ENCODE measurements around the gene PFKP.
"Not testable (repeated sequence)": the region's sequence is repeated elsewhere in the genome, so short reads cannot be mapped to it uniquely, and the experiment has no call there.

Gene PFKP

GRCh38 chr10:3163879-3164278 is 96.5 kb downstream of the PFKP start:
- DNase-seq, result no peak

GRCh38 chr10:3165196-3165595 is 97.8 kb downstream of the PFKP start:
- DNase-seq, result no peak

- DNase-seq, result no peak
Measured at GRCh38 chr10:3166496-3167290, 99.3 kb downstream of the PFKP start.

GRCh38 chr10:3167611-3168330 is 100.4 kb downstream of the PFKP start:
- no peak for DNase-seq

GRCh38 chr10:3169271-3169670 is 101.9 kb downstream of the PFKP start:
- no peak for DNase-seq

- no peak for DNase-seq
Measured at GRCh38 chr10:3169673-3170072, 102.3 kb downstream of the PFKP start.

- DNase-seq, result not testable (repeated sequence)
Measured at GRCh38 chr10:3171488-3171887, 104.1 kb downstream of the PFKP start.

- DNase-seq, result peak; percentile 32
Measured at GRCh38 chr10:3172081-3172445, 104.7 kb downstream of the PFKP start.

- DNase-seq, result peak; percentile 100
Measured at GRCh38 chr10:3172446-3173170, 105.3 kb downstream of the PFKP start, which contains the start of gene PITRM1. PITRM1 (minus strand) TSS chr10:3172782; CDS start chr10:3172772, 10 bp downstream.

GRCh38 chr10:3173171-3173878 is 106.0 kb downstream of the PFKP start:
- DNase-seq, result no peak

- DNase-seq, result no peak
Measured at GRCh38 chr10:3178042-3178441, 110.7 kb downstream of the PFKP start.

GRCh38 chr10:3179174-3179573 is 111.8 kb downstream of the PFKP start:
- no peak for DNase-seq

- no peak for DNase-seq
Measured at GRCh38 chr10:3180355-3181025, 113.1 kb downstream of the PFKP start.

GRCh38 chr10:3185386-3185785 is 118.0 kb downstream of the PFKP start:
- no peak for DNase-seq

- no peak for DNase-seq
Measured at GRCh38 chr10:3186368-3186767, 119.0 kb downstream of the PFKP start.

All from CD4-positive, alpha-beta T cell treated with Interleukin-15 for 1 hour (primary cell).